NOMO-1 treated with dmso at 0.1 percent for 144 hours (cell line): ENCODE results near the gene RIN1.

ENCODE experiments used
- DNase-seq: peaks from one replicate; lab custom pipeline; 2025; ENCODE audit not compliant: unreplicated experiment; lab: John Stamatoyannopoulos, UW

RIN1 gene

DNA sequence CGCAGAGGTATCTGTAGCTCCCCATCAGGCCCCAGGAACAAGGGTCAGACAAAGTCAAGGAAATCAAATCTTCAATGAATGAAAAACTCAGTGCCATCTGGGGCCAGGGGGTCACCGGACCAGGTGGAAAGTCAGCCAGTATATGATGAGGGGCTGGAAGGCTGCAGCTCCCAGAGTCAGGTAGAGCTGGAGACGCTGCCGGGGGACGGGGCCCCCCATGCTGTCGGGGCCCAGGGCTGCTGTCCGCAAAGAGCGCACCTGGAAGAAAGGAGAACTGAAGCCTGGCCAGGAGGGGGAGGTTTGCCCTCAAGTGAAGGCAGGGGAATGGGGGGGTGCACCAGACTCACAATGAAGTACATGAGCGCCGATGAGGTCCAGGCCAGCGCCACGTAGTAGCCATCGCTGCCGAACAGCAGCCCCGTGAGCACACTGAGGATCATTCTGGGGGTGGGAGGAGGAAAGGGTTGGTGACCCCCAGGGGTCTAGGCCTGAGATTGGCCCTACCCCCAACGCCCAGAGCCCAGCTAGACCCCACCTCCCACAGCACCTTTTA, 51.6 kb downstream of the RIN1 start:
- DNase-seq, result no peak

DNA sequence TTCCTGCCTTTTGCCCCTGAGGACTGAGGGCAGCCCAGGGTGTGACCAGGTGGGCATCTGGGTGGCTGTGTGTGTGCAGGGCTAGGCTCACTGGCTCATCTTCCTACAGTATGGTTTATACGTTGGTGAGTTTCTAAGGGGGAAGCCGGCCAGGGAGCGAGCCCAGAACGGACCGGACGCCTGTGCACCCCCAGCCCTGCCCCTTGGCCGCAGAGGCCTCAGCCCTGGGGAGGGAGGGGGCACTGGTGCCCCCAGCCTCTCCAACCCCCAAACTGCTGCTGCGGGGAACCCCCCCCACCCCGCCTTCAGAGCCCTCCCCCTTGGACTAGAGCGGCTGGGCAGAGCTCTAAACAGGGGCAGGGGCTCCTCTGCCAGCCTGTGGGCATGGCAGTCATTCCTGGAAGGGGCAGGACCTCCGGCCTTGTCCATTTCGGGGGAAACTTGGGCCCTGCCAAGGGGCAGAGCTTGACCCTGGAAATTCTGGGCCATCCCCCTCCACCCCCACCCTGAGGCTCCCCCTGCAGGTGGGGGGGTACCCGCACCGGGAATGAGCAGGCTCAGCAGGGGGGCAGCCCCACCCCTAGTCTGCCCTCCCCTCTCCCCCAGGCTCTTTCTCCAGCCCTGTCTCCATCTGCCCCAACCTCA, 52.7 kb downstream of the RIN1 start:
- no peak for DNase-seq

DNA sequence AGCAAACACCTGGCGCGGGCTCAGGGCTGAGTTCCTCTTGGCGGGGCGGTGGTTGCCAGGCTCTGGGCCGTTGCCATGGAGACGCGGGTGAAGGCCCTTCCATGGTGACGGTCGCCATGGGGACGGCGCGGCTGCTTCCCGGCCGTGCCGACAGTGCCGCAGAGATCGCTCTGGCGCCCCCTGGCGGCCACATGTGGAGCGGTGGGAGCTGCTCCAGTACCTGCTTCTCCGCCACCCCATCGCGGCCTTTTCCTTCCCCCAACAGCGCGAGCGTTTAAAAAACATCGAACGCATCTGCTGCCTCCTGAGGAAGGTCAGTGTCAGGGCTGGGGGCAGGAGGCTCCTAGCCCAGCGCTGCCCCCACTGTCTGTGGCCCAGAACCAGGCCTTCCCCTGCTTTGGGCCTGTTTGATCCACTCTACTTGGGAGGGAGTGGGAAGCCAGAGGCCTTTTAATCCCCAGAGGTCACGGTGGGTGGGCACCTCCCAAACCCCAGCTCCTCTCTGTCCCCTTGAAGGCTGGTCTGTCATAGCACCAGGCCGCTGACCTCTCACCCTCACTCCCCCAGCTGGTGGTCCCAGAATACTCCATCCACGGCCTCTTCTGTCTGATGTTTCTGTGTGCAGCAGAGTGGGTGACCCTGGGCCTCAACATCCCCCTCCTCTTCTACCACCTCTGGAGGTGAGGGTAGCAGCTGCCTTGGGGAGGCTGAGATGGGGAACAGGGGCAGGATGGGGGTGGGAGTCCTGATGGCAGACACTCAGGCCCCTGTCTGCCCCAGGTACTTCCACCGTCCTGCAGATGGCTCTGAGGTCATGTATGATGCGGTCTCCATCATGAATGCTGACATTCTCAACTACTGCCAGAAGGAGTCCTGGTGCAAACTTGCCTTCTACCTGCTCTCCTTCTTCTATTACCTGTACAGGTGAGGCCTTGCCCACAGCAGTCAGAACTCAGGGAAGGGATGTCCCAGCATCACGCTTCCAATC, 53.5 kb downstream of the RIN1 start:
- DNase-seq, result peak; percentile 95
